ENCODE results near the gene SLC2A2. TPM values are rescaled to one million over a fixed set of nuclear protein-coding genes. Genes with fewer than 3 reads are reported as not detected.
A peak's percentile ranks its signal among the peaks of the same experiment; 100 is the strongest.

SLC2A2 gene
- total RNA-seq (2014; rRNA removed; shearing (Covaris generic); ENCODE audit: low replicate concordance), result 0.03 and 0.15 TPM in 2 replicates

- no peaks in the 10 kb centered on the region for H3K27me3 ChIP-seq
- no peaks in the 10 kb centered on the region for H3K9me3 ChIP-seq
- H3K36me3 ChIP-seq, result no peaks in the 10 kb centered on the region
- DNase-seq, result no peak
- H3K4me3 ChIP-seq, result no peak within 1 kb of the TSS
These were observed at the start of gene SLC2A2 for GRCh38 chr3:171026597-171027293. Gene SLC2A2, minus strand, starts transcription at chr3:171026720. Its CDS starts 50 bp downstream, at chr3:171026670.

- Histone ChIP-seq H3K9me3 (no peaks in the 10 kb centered on the region), H3K36me3 (no peaks in the 10 kb centered on the region), H3K4me3 (no peak overlapping the region), H3K27me3 (no peaks in the 10 kb centered on the region)
- no peak for DNase-seq
These were observed 45.9 kb upstream of the SLC2A2 start for GRCh38 chr3:171072432-171072831.

GRCh38 chr3:171068658-171069057, 42.1 kb upstream of the SLC2A2 start:
- H3K27me3 ChIP-seq, result no peaks in the 10 kb centered on the region
- no peaks in the 10 kb centered on the region for H3K9me3 ChIP-seq
- no peak for DNase-seq
- no peaks in the 10 kb centered on the region for H3K36me3 ChIP-seq
- H3K4me3 ChIP-seq, result no peak overlapping the region

- Histone ChIP-seq H3K36me3 (no peaks in the 10 kb centered on the region), H3K9me3 (no peaks in the 10 kb centered on the region), H3K27me3 (no peaks in the 10 kb centered on the region), H3K4me3 (no peak overlapping the region)
- no peak for DNase-seq
These were observed 39.7 kb upstream of the SLC2A2 start for GRCh38 chr3:171066206-171066605.

GRCh38 chr3:171065732-171066131, 39.2 kb upstream of the SLC2A2 start:
- no peak for DNase-seq
- Histone ChIP-seq H3K9me3 (no peaks in the 10 kb centered on the region), H3K4me3 (no peak overlapping the region), H3K36me3 (no peaks in the 10 kb centered on the region), H3K27me3 (no peaks in the 10 kb centered on the region)

- Histone ChIP-seq H3K36me3 (no peaks in the 10 kb centered on the region), H3K9me3 (no peaks in the 10 kb centered on the region), H3K27me3 (no peaks in the 10 kb centered on the region), H3K4me3 (no peak overlapping the region)
- no peak for DNase-seq
These were observed 37.9 kb upstream of the SLC2A2 start for GRCh38 chr3:171064461-171064860.

- no peak for DNase-seq
- no peaks in the 10 kb centered on the region for H3K36me3 ChIP-seq
- H3K4me3 ChIP-seq, result no peak overlapping the region
- H3K9me3 ChIP-seq, result no peaks in the 10 kb centered on the region
- H3K27me3 ChIP-seq, result no peaks in the 10 kb centered on the region
These were observed 35.2 kb upstream of the SLC2A2 start for GRCh38 chr3:171061749-171062148.

GRCh38 chr3:171059978-171060377, 33.5 kb upstream of the SLC2A2 start:
- no peak overlapping the region for H3K4me3 ChIP-seq
- no peaks in the 10 kb centered on the region for H3K9me3 ChIP-seq
- H3K27me3 ChIP-seq, result no peaks in the 10 kb centered on the region
- no peaks in the 10 kb centered on the region for H3K36me3 ChIP-seq
- DNase-seq, result no peak

GRCh38 chr3:171058873-171059603, 32.5 kb upstream of the SLC2A2 start:
- Histone ChIP-seq H3K9me3 (no peaks in the 10 kb centered on the region), H3K27me3 (no peaks in the 10 kb centered on the region), H3K4me3 (no peak overlapping the region), H3K36me3 (no peaks in the 10 kb centered on the region)
- DNase-seq, result no peak

GRCh38 chr3:171058058-171058457, 31.5 kb upstream of the SLC2A2 start:
- no peaks in the 10 kb centered on the region; the same call in 1 of the 2 replicates for H3K9me3 ChIP-seq
- no peaks in the 10 kb centered on the region for H3K27me3 ChIP-seq
- DNase-seq, result no peak
- H3K36me3 ChIP-seq, result no peaks in the 10 kb centered on the region
- H3K4me3 ChIP-seq, result no peak overlapping the region

- DNase-seq, result no peak
- Histone ChIP-seq H3K36me3 (no peaks in the 10 kb centered on the region), H3K4me3 (no peak overlapping the region), H3K9me3 (no peaks in the 10 kb centered on the region; the same call in none of the 2 replicates), H3K27me3 (no peaks in the 10 kb centered on the region)
These were observed 30.6 kb upstream of the SLC2A2 start for GRCh38 chr3:171057072-171057471.

GRCh38 chr3:171056528-171056927, 30.0 kb upstream of the SLC2A2 start:
- no peaks in the 10 kb centered on the region for H3K36me3 ChIP-seq
- DNase-seq, result no peak
- no peak overlapping the region for H3K4me3 ChIP-seq
- peaks cover 4% of the 10 kb centered on the region for H3K9me3 ChIP-seq
- no peaks in the 10 kb centered on the region for H3K27me3 ChIP-seq

- no peaks in the 10 kb centered on the region for H3K36me3 ChIP-seq
These were observed 29.0 kb upstream of the SLC2A2 start for GRCh38 chr3:171055336-171056178.

GRCh38 chr3:171054921-171055320, 28.4 kb upstream of the SLC2A2 start:
- no peak for DNase-seq
- Histone ChIP-seq H3K36me3 (no peaks in the 10 kb centered on the region), H3K9me3 (peaks cover 4% of the 10 kb centered on the region), H3K27me3 (no peaks in the 10 kb centered on the region), H3K4me3 (no peak overlapping the region)

More at GRCh38 chr3:171055336-171056178, 29.0 kb upstream of the SLC2A2 start:
- H3K27me3 ChIP-seq, result no peaks in the 10 kb centered on the region
- peaks cover 4% of the 10 kb centered on the region for H3K9me3 ChIP-seq
- no peak overlapping the region for H3K4me3 ChIP-seq
- no peak for DNase-seq

GRCh38 chr3:171054231-171054630, 27.7 kb upstream of the SLC2A2 start:
- H3K9me3 ChIP-seq, result peaks cover 4% of the 10 kb centered on the region
- H3K36me3 ChIP-seq, result no peaks in the 10 kb centered on the region
- no peaks in the 10 kb centered on the region for H3K27me3 ChIP-seq
- no peak overlapping the region for H3K4me3 ChIP-seq
- no peak for DNase-seq

- H3K4me3 ChIP-seq, result no peak overlapping the region
- no peaks in the 10 kb centered on the region; the same call in 1 of the 2 replicates for H3K27me3 ChIP-seq
- no peaks in the 10 kb centered on the region for H3K36me3 ChIP-seq
- DNase-seq, result peak; percentile 70
- peaks cover 4% of the 10 kb centered on the region for H3K9me3 ChIP-seq
These were observed 23.4 kb upstream of the SLC2A2 start for GRCh38 chr3:171049861-171050444.

- Histone ChIP-seq H3K36me3 (no peaks in the 10 kb centered on the region), H3K4me3 (no peak overlapping the region), H3K9me3 (peaks cover under 1% of the 10 kb centered on the region), H3K27me3 (no peaks in the 10 kb centered on the region; the same call in 1 of the 2 replicates)
- no peak for DNase-seq
These were observed 20.2 kb upstream of the SLC2A2 start for GRCh38 chr3:171046760-171047159.
